ENCODE measurements around the gene TNIK.
"Not testable (repeated sequence)": the region's sequence is repeated elsewhere in the genome, so short reads cannot be mapped to it uniquely, and the experiment has no call there.

The TNIK gene

GRCh38 chr3:171447579-171447891 is 12.7 kb downstream of the TNIK start:
- in situ Hi-C loops (cut with MboI; ENCODE audit: low sequenced_read_pairs) = not testable (repeated sequence)

GRCh38 chr3:171446801-171447578 is 13.2 kb downstream of the TNIK start:
- in situ Hi-C loops (cut with MboI; ENCODE audit: low sequenced_read_pairs) = no loop called here

DNA sequence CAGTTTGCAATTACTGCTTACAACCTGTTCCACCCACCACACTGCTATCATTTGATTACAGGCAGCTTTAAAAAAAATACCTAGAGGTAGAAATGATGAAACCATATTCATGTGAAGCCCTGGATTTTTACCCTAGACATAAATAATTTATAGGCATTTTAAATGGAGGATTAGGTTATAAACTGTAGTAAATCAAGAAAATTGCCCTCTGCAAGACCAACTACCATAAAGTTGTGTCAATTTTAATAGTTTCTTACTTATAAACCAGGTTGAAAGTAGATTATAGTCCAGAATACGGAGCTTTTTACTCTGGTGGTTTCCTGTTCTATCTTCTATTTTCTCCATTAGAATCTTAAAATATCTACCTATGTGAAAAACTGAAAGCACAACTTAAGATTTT is 13.9 kb downstream of the TNIK start:
- in situ Hi-C loops (cut with MboI; ENCODE audit: low sequenced_read_pairs) = no loop called here

- in situ Hi-C loops (cut with MboI; ENCODE audit: low sequenced_read_pairs) = no loop called here
Measured at GRCh38 chr3:171445620-171446204, 14.5 kb downstream of the TNIK start.

DNA sequence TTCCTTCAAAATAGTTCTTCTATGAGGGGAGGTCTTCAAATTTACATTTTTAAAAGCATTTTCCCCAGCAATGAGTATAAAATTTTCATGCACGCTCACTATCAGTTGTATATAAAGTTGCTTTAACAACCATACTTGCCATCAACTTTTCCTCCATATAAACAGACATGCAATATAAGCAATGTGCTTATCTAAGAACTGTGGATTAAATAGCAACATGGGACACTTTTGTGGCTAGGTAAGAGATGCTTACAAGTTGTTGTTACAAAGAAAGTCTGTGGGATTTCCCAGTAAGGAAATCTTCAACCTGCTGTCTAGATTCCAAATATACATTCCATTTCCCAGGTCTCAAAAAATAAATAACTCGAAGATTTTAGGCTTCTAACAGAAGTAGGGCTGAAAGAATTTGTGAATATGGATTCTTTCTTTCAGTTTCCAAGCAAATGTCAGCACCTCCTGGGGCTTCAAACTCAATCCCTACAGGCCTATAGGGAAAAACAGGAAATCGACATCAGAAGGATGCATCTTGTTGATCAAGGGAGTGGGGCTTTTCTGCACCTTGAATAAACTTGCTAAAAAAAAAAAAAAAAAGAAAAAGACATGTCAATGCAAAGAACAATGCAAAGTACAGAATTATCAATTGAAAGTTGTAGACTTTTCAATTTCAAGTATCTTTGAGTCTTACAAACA is 16.1 kb downstream of the TNIK start:
- in situ Hi-C loops (cut with MboI; ENCODE audit: low sequenced_read_pairs) = no loop called here

DNA sequence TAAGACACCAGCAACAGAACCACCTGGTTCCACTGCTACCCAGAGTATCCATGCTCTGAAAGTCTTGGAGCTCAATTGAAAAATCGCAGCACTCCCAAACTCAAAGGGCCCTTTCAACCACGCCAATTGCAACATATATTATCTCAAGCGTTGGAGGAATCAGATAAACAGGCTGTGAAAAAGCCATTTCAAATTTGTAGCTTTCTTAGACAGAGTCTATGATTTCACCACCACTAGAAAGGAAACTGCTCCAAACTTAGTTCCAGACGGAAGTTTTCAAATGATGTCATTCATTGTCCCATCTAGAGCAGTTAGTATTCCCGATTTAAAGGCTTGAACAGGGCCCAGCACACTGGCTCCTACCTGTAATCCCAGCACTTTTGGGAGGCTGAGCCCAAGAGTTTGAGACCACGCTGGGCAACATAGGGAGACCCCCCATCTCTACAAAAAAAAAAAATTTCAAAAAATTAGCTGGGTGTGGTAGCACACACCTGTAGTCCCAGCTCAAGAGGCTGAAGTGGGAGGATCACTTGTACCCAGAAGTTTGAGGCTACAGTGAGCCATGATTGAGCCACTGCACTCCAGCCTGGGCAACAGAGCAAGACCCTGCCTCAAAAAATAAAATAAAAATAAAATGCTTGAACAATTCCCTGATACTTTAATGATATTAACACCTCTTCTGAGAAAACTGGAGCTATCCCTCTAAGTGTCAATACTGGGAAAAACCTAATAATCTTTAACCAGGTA is 16.8 kb downstream of the TNIK start:
- in situ Hi-C loops (cut with MboI; ENCODE audit: low sequenced_read_pairs) = no loop called here

GRCh38 chr3:171442184-171442583 is 18.0 kb downstream of the TNIK start:
- in situ Hi-C loops (cut with MboI; ENCODE audit: low sequenced_read_pairs) = no loop called here

- in situ Hi-C loops (cut with MboI; ENCODE audit: low sequenced_read_pairs) = no loop called here
Measured at GRCh38 chr3:171441381-171441780, 18.8 kb downstream of the TNIK start.

GRCh38 chr3:171439996-171440395 is 20.2 kb downstream of the TNIK start:
- in situ Hi-C loops (cut with MboI; ENCODE audit: low sequenced_read_pairs) = no loop called here

DNA sequence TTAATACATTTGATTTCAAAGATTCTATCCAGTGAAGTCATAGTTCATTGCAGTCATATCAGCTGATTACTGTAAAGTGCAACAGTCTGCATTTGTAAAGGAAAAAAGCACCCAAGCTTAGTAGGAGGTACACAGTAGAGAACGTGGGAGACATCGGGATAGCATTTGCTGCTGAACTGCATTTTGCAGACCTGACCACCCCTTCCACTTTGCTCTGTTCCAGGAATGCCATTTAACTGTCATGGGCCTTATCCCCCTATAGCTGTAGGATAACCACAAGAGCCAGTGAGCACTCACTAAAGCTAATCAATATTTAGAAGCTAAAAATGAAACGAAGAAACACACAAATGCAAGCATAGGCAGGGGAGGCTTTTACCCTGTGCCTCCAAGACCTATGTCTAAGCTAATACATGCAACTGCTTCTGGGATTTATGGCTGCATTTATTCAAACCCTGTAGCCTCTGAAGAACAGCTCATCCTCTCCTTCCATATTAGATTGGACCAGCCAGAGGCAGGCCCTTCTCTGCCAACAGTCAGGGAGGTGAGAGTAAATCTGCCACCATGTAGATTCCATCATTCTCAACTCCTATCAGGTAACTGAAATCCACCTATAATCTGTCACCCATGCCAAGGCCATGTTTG is 23.0 kb downstream of the TNIK start:
- in situ Hi-C loops (cut with MboI; ENCODE audit: low sequenced_read_pairs) = no loop called here

DNA sequence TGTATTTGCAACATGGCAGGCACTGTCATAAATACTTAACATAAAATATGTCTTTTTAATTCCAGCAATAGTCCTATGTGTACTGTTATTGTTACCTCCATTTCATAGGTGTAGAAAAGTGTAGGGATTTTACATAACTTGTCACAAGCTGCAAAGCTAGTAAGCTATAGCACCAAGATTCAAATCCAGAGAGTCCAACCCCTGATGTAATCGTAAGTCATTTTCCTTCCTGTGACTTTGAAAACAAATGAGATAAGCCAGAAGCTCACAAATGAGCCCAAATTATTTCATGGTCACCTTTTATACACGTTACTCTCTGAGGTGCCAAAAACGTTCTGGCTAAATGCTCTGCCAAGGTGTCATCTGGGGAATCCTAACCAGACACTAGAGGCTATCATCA is 23.8 kb downstream of the TNIK start:
- in situ Hi-C loops (cut with MboI; ENCODE audit: low sequenced_read_pairs) = no loop called here

DNA sequence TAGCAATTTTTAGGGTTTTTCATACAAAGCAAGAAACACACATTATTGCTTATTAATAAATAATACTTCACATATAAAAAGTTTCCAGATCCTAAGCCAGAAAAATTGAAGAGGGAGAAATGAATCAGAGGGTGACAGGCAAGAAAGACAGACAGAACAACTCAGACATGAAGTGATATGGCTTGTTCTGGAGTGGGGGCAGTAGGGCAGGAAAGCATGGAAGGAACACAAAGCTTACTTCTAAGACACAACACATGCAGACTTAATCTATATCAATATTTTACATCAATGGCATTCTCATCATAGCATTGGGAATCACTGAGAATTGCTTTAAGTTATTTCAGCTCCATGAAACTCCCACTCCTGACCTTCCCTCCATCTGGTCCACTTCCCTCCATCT is 24.4 kb downstream of the TNIK start:
- in situ Hi-C loops (cut with MboI; ENCODE audit: low sequenced_read_pairs) = no loop called here

GRCh38 chr3:171435143-171435542 is 25.1 kb downstream of the TNIK start:
- in situ Hi-C loops (cut with MboI; ENCODE audit: low sequenced_read_pairs) = no loop called here

DNA sequence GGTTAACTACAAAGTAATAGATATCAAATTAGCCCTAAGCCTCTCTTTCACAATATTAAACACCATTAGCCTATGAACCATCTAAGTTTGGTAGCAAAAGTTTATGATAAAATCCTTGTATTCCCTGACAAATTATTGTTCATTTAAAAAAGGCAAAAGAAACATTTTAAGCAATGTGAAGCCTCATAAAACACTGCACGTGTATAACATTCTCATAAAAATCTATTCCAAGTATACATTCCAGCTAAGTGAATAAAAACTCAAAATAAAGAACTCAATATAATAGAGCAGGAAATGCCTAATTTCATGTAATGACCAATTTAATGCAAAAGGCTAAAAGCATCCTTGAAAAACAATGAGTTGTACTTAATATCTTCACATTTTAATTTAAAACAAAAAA is 27.7 kb downstream of the TNIK start:
- in situ Hi-C loops (cut with MboI; ENCODE audit: low sequenced_read_pairs) = no loop called here

GRCh38 chr3:171431550-171431949 is 28.7 kb downstream of the TNIK start:
- in situ Hi-C loops (cut with MboI; ENCODE audit: low sequenced_read_pairs) = no loop called here

DNA sequence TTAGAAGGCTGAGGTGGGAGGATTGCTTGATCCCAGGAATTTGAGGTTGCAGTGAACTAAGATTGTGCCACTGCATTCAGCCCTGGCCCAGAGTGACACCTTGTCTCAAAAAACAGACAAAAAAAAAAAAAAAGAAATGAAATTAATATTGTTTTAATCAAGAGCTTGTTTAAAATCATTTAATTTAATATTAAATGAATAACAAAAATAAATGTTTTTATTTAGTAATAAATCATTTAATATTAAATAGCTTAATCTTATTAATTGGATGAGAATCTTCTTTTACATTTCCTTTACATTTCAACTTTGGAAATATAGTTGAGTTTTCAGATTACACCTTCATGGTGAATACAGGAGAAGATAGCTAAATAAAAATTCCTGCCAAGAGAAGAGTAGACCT is 29.7 kb downstream of the TNIK start:
- in situ Hi-C loops (cut with MboI; ENCODE audit: low sequenced_read_pairs) = no loop called here

GRCh38 chr3:171429635-171430034 is 30.6 kb downstream of the TNIK start:
- in situ Hi-C loops (cut with MboI; ENCODE audit: low sequenced_read_pairs) = no loop called here

DNA sequence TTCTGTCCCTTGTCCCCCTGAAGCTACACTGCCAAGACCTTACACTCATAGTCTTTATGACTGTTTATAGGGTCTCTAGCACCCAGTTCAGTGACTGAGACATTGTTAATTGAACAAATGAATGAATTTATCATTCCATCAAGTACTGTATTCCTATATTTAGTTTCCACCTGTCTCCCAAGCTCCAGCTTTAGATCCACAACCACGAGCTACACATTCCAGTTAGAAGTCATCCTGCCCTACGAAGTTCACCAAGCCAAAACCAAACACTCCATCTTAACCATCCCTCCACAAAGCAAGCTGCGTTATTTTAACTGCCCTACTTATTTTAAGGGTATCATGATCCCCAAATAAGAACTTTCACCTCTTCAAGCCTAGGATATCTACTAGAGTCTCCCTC is 31.3 kb downstream of the TNIK start:
- in situ Hi-C loops (cut with MboI; ENCODE audit: low sequenced_read_pairs) = no loop called here

- in situ Hi-C loops (cut with MboI; ENCODE audit: low sequenced_read_pairs) = no loop called here
Measured at GRCh38 chr3:171428321-171428787, 31.9 kb downstream of the TNIK start.

- in situ Hi-C loops (cut with MboI; ENCODE audit: low sequenced_read_pairs) = no loop called here
Measured at GRCh38 chr3:171427771-171428320, 32.4 kb downstream of the TNIK start.

DNA sequence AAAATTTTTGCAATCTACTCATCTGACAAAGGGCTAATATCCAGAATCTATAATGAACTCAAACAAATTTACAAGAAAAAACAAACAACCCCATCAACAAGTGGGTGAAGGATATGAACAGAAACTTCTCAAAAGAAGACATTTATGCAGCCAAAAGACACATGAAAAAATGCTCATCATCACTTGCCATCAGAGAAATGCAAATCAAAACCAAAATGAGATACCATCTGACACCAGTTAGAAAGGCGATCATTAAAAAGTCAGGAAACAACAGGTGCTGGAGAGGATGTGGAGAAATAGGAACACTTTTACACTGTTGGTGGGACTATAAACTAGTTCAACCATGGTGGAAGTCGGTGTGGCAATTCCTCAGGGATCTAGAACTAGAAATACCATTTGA is 36.1 kb downstream of the TNIK start:
- in situ Hi-C loops (cut with MboI; ENCODE audit: low sequenced_read_pairs) = not testable (repeated sequence)

Measured in hTERT RPE-1 (cell line).